HEK293T (cell line): ENCODE results near the gene ANKRD31.

Experiments
- BHLHE40 ChIP-seq: fragments of 450-650 bp; IDR thresholded peaks from 2 replicates; pipeline ENCODE4 v1.6.1; 2016; ENCODE audit warnings: mild to moderate bottlenecking, moderate library complexity, borderline replicate concordance
- CTBP1 ChIP-seq: fragments of 450-650 bp; IDR thresholded peaks from 2 replicates; pipeline ENCODE4 v1.6.1; 2016; ENCODE audit warnings: borderline replicate concordance
- FOXM1 ChIP-seq: fragments of 450-650 bp; IDR thresholded peaks from 2 replicates; pipeline ENCODE4 v1.6.1; 2017; ENCODE audit warnings: mild to moderate bottlenecking, borderline replicate concordance
- SUZ12 ChIP-seq: fragments of 450-650 bp; IDR thresholded peaks from 2 replicates; pipeline ENCODE4 v1.6.1; 2016; ENCODE audit warnings: mild to moderate bottlenecking

GRCh38 chr5:75200776-75201175 lies 35.9 kb downstream of the ANKRD31 start:
- TF ChIP-seq BHLHE40, result no peak
- no peak for TF ChIP-seq SUZ12
- no peak for TF ChIP-seq FOXM1
- no peak for TF ChIP-seq CTBP1
